Transverse colon (tissue), 4 donors: Measurements from ENCODE around the gene GCLC.

Source experiments
- POLR2AphosphoS5 ChIP-seq, 3 donors: sonication (generic); formaldehyde crosslinking; IDR thresholded peaks; one replicate each; pipeline ENCODE4 v1.6.1; 2016; ENCODE audit warnings: antibody characterized with exemption in 3 of 3
- TF ChIP-seq, protein P1 (sequence below), 5 experiments: fragments of 200-600 bp in 3 of 5; fragments of 450-650 bp in 2 of 5; sonication (generic) in 3 of 5; IDR thresholded peaks; 1 replicate in 2 of 5; 2 replicates in 3 of 5; pipeline ENCODE4 v1.5.1; 2016 to 2017; ENCODE audit warnings: antibody characterized with exemption in 5 of 5, inconsistent platforms in 3 of 5, mild to moderate bottlenecking in 2 of 5, moderate library complexity in 1 of 5

DNA sequence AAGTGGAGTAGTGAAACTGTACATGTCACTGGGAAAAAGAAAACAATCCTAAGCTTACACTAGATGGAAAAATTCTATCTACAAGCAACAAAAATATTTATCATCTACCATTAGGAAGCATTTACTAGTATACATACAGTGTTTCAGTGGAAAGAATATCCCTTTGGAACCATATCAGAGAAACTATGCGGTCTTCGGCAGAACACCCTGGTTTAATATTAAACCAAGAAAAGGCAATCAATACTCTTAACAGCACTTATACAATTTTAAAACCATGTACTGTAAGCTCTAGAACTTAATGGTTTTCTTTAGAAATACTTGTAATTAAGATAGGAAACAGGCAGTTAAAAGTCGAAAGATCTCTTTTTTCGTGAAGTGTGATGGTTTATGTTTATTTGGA, 32.3 kb downstream of the GCLC start:
- TF ChIP-seq POLR2AphosphoS5 (IDR thresholded peaks at IDR 0.05) = no peak
- TF ChIP-seq, protein P1, sequence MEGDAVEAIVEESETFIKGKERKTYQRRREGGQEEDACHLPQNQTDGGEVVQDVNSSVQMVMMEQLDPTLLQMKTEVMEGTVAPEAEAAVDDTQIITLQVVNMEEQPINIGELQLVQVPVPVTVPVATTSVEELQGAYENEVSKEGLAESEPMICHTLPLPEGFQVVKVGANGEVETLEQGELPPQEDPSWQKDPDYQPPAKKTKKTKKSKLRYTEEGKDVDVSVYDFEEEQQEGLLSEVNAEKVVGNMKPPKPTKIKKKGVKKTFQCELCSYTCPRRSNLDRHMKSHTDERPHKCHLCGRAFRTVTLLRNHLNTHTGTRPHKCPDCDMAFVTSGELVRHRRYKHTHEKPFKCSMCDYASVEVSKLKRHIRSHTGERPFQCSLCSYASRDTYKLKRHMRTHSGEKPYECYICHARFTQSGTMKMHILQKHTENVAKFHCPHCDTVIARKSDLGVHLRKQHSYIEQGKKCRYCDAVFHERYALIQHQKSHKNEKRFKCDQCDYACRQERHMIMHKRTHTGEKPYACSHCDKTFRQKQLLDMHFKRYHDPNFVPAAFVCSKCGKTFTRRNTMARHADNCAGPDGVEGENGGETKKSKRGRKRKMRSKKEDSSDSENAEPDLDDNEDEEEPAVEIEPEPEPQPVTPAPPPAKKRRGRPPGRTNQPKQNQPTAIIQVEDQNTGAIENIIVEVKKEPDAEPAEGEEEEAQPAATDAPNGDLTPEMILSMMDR (IDR thresholded peaks at IDR 0.05) = no peak
